Erythroblast (primary cell): ENCODE results near the gene LRRIQ4.
A peak's percentile ranks its signal among the peaks of the same experiment; 100 is the strongest.

Experiments
- DNase-seq, 2 experiments: peaks; one replicate each; lab custom pipeline; 2025; lab: John Stamatoyannopoulos, UW
- GATA1 ChIP-seq: IDR thresholded peaks from 2 replicates; pipeline ENCODE4 v1.6.1; 2011; ENCODE audit warnings: low read depth, mild to moderate bottlenecking, control low read depth, low read length, moderate library complexity
- POLR2A ChIP-seq: IDR thresholded peaks from 2 replicates; pipeline ENCODE4 v1.6.1; 2011; ENCODE audit warnings: mild to moderate bottlenecking, low read length

The LRRIQ4 gene

DNA sequence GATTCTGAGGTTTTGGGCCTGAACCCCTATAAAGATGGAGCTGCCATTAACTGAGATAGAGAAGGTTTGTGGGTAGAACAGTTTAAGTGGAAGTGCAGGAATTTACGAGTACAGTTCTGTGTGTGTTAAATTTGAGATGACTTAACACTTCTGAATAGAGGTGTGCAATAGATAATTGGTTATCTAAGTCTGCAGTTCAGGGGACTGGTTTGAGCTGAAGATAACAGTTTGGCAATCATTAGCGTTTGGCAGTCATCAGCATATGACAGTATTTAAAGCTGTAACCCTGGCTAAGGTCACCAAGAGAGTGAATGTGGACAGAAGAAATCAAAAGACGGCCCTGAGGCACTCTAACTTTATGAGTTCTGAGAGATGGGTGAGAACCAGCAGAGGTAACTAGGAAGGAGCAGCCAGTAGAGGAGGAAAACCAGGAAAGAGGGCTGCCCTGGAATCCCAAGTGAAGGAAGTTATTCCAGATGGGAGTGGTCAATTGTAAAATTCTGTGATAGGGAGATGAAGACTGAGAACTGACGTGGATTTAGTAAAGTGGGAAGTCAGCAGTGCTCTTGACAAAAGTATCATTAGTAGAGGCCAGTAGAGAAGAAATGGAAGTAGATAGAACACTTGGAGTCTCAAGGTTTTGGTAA lies 31.3 kb upstream of the LRRIQ4 start:
- TF ChIP-seq GATA1: peak; percentile 55
- TF ChIP-seq POLR2A: no peak
- DNase-seq: peak; percentile 92 to 98

DNA sequence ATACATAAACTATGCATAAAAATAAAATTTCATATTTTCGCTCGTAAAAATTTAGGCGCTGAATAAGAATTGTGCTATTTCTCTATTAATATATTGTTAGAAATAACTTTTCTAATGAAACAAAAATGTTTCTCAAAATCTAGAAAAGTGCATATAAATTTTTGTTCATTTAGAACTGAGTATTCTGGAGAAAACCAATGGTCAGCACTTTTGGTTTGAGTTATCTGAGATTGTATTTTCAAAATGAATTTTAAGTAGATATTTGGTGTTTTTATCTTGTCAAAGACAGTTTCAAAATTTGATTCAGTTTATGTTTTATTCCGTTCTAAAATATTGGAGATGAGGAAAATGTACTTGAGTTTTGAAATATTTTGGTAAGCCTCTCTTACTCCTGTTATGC lies 25.6 kb upstream of the LRRIQ4 start:
- TF ChIP-seq POLR2A (no peak), GATA1 (no peak)
- DNase-seq: no peak

DNA sequence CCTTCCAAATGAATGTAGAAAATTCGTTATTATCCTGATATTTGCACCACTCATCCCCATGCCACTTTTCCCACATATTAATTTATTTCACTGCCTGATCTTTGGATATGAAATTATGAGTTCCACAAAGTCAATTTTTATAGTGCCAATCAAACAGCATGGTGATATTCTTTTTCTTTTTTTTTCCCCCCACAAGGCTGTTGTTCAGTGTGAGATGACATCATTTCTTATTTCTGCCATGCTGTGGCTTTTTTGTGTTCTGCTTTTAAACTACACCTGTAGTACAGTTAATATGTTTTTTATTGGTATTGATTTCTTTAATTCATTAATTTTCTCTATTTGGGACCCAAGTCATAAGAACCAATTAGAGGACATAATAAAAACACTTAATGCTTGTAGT lies 24.9 kb upstream of the LRRIQ4 start:
- DNase-seq: no peak
- TF ChIP-seq POLR2A (no peak), GATA1 (no peak)

DNA sequence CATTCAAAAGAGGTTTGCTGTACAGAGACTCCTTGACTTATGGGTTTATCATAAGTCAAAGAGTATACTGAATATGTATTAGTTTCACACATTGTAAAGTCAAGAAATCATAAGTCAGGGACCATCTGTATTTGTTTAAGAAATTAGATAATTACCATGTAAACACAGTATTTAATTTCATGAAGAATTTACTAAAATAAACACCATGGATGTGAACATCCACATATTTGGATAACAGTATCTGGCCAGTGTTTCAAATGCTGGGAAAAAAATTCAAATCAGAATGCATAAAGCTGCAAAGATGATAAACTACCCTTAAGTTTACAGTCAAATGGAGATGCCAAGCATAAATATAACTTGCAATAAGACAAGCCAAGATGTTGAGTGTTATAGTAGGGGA lies 22.5 kb upstream of the LRRIQ4 start:
- no peak for DNase-seq
- TF ChIP-seq POLR2A (no peak), GATA1 (no peak)

DNA sequence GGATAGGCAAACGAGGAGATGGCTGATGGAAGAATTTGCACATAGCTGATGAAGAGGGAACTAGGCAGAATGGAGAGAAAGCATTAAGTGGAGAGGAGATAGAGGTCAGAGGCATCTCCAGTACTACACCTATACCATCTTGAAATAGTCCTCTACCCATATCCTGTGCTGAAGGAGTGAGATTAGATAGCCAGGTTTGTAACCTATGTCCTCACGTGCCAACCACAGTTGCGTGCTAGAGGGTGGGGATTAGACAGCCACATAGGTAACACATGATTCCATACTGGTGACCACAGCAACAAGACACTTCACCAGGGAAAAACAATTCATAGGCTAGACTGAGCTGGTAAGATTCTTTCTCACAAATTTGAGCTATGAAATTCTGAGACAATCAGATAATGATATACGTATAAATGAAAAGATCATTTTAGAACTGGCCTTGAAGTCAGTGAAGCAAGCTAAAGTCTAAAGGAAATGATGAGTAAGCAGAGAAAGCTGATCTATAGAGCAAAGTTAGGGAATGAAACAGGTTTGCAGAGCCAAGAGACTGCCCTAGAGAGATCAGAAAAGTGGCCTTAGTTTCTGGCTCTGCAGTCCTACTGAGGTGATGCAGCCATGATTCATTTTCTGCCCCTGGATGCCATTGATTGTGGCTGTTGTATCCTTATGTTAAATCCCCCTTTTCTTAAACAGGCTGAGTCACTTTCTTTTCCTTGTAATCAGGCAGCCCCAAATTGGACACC lies 21.8 kb upstream of the LRRIQ4 start:
- no peak for TF ChIP-seq POLR2A
- no peak for TF ChIP-seq GATA1
- DNase-seq: no peak

DNA sequence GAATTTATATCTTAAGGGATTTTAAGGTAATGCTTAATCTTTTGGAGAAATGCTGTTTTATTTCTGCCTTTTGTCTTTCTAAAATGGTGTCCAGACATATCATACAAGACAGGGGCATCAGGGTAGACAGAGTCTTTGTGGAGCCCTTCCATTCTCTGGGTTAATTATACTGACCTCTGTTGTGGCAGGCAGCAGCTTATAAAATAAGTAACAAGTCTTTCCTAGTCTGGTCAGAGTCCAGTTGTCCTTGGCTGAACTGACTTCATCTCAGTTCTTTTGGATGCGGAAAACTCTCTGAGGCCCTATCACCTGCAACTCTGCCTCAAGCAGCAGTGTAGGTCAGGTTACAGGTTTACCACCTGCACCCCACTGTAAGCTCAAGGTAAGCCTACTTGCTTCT lies 20.3 kb upstream of the LRRIQ4 start:
- no peak for DNase-seq
- TF ChIP-seq POLR2A (no peak), GATA1 (no peak)

DNA sequence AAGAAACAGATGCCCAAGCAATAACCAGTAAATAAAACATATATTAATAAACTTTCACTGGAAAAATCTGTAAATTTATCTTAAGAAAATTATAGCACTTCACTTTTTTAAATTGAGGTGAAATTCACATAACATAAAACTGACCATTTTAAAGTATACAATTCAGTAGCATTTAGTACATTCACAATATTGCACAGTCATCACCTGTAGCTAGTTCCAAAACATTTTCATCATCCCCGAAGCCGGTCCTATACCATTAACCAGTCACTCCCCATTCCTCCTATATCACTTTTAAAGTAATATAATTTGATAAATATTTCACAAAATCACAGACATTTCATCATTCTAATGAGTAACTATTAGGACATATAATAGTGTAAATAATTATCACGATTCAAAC lies 8.0 kb upstream of the LRRIQ4 start:
- DNase-seq: peak in 1 of 2 experiments; percentile 22
- TF ChIP-seq GATA1: no peak
- no peak for TF ChIP-seq POLR2A

DNA sequence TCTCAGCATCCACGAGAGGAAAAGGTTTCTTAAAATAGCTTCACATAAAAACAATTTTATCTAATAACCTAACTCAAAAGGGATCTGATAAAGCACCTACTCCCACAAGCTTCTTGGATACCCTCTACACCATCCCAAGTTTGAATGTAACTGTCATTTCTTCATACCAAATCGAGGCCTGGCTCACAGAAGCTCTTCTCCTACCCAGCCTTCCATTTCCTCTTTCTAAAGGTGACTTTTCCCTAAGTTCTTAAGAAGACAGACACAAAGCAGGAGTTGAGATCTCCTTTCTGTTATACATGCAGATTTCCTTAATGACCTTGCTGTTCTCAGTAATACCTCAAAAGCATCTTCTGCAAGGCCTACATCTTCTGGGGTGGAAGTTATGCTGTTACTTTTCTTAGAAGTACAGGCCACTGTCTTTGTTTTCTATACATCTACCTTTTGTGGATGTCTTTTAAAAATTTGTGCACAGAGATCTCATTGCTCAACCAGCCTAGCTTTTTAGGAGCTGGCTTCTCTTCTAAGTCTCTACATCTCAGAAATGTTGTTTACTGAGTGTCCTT lies 3.4 kb upstream of the LRRIQ4 start:
- TF ChIP-seq GATA1 (no peak), POLR2A (no peak)
- DNase-seq: no peak

DNA sequence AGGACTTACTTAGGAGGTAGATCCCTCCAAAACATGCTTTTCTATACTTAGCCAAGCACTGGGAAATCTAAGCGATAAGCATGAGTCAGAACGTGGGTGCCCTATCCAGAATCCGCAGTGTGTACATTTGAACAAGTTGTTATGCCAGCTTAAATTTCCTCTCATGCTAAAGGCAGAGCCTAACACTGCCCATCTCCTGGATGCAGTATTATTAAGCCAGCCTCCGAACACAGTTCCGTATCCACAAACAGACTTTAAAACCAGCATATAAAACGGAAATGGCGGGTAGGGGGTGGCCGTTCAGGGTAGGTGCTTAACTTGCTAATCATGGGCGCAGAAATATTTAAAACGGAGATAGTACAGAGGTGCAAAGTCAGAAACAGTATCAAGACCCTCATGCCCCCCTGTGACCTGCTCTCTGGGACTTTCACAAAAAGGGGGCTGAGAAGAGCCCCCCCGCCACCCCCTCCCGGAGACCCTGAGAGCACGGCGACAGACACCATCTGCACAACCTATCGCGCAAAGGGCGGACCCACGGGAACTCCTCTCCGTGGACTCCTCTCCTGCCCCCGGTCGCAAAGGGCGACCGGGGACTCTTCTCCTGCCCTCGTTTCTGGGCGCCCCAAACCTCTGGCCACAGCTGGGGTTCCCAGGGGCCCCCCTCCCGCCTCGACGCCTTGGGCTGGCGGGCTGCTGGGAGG lies 889 bp upstream of the LRRIQ4 start:
- TF ChIP-seq POLR2A (no peak), GATA1 (no peak)
- DNase-seq: peak; percentile 71 to 74

DNA sequence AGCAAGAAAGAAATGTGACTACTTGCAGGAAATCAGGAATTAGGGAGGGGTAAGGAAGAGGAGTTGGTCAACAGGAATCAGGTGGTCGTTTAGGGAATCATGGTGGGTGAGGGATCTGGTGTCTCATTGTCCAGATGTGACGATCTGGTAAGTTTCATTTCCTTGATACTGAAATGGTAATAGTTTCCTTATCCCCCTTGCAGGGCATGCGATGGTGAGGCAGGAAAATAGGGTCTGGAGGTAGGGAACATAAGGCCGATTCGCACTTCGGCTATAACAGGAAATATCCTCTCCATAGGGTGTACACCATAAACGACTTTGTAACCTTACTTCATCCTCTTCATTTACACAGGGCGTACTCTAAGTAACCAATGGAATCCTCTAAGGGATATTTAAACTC lies 608 bp downstream of the LRRIQ4 start:
- DNase-seq: no peak
- TF ChIP-seq GATA1 (no peak), POLR2A (no peak)

DNA sequence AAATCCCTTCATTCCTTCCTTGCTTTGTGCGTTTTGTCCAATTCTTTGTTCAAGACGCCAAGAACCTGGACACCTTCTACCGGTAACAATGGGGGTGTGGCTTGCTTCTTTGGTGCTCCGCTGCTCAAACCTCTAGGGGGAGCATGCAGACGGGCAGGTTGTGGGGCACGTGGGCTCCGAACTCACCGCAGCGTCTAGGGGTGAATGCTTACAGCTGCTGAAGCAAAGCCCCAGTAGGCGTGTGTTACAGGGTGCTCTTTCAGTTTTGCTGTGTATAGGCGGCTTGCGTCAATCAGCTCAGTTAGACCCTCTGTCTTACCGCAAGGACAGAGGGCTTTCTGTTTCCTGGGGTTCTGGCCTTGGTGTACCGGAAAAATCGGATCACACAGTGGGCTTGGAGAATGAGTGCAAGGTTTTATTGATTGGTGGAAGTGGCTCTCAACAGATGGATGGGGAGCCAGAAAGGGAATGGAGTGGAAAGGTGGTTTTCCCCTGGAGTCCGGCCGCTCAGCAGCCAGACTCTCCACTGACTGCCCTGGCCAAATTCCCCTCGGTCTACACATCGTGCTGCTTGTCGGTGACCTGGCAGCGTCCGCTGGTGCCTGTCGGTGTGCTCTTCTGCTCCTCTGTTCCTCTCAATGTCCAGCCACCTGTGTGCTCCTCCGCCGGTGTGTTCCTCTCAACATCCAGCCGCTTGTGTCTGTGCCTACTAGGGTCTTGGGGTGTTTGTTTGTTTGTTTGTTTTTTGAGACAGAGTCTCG lies 1.3 kb downstream of the LRRIQ4 start:
- TF ChIP-seq GATA1 (no peak), POLR2A (no peak)
- peak; percentile 57 to 73 for DNase-seq

DNA sequence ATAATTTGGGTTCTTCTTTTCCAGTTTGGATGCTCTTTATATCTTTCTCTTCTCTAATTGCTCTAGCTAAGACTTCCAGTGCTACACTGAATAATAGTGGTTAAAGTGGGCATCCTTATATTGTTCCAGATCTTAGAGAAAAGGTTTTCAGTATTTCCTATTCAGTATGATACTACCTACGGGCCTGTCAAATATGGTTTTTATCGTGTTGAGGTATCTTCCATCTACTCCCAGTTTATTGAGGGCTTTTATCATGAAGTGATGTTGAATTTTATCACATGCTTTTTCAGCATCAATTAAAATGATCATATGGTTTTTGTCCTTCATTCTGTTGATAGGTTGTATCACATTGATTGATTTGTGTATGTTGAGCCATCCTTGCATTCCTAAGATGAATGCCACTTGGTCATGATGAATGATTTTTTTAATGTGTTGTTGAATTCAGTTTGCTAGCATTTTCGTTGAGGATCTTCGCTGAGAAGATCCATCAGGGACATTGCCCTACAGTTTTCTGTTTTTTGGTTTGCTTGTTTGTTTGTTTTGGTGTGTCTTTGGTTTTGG lies 3.0 kb downstream of the LRRIQ4 start:
- DNase-seq: peak; percentile 17 to 25
- TF ChIP-seq GATA1 (no peak), POLR2A (no peak)

DNA sequence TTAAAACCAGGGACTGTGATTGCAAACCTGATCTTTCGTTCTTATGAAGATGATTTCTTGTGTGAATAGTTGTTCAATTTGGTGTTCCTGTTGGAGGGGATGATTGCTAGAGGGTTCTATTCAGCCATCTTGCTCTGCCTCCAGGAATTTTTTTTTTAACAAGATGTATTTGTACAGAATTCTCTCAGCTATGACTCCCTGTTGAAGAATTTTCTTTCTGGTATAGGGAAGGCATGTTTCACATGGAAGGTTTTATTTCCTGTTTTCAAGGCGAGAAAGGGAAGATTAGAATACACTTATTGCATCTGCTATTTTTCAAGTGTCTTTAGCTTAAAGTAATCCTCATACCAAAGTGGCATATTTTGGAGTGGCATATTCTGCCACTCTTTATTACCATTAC lies 5.6 kb downstream of the LRRIQ4 start:
- DNase-seq: no peak
- TF ChIP-seq GATA1 (no peak), POLR2A (no peak)
